H1 (cell line): Measurements from ENCODE around the gene SLC22A2. TPM values are rescaled to one million over a fixed set of nuclear protein-coding genes. Genes with fewer than 3 reads are reported as not detected.

Source experiments
- CHD7 ChIP-seq: fragments of 300-600 bp; sonication (generic); IDR thresholded peaks from 2 replicates; pipeline ENCODE4 v1.7.1; 2012; ENCODE audit warnings: low read length, moderate library complexity, mild to moderate bottlenecking, inconsistent platforms; ENCODE audit not compliant: insufficient replicate concordance
- RXRA ChIP-seq: IDR thresholded peaks from 2 replicates; pipeline ENCODE4 v1.6.1; 2011; ENCODE audit warnings: low read depth, mild to moderate bottlenecking, low read length, moderate library complexity; ENCODE audit not compliant: insufficient read depth
- polyA plus RNA-seq, 7 experiments: library from polyadenylated mRNA; depleted of rRNA in 3 of 7; stranded (reverse) in 5 of 7; unstranded in 2 of 7; fragments of >200 nt in 5 of 7; fragments of 200-250 nt in 2 of 7; gene quantifications; 1 replicate in 5 of 7; 2 replicates in 1 of 7; 4 replicates in 1 of 7; pipeline versions ENCODE4 v1.2.1 to v1.2.3, GENCODE V29; 2011 to 2013; ENCODE audit warnings: missing spikeins in 2 of 7, mixed read lengths in 2 of 7
- total RNA-seq: library from RNA; stranded (reverse); fragmentation: NEBNext Ultra II Directional; extraction: Animal tissue kit (Norgen Biotek cat#: 25700); gene quantifications from 2 replicates; pipeline ENCODE4 v1.2.1, GENCODE V29; 2021

Gene SLC22A2
- total and polyA plus RNA-seq, 2 of the 8 experiments (the other 6 are each of a cell fraction or from before 2014, with no cell fraction given), result 0.23 to 1.4 TPM

DNA sequence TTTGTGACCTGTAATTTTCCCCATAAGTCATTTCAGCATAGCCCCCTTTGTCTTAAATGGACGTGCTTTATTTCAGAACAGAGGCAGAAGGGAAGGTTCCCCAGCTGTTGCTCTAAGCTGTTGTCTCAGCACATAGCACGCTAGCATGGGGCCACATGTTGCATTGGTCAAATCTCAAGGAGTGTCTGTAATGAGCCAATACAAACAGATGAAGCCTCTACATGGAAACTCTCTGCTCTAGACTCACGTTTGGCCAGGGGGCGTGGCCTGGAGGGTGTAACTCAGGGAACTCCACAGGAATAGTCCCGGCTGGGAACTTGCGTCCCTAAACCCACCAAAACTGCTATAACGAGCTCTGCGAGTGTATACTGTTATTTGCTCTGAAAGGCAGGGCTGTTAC lies 35.2 kb upstream of the SLC22A2 start (continued):
- TF ChIP-seq CHD7 (no peak), RXRA (no peak)
